GM12872 (cell line): ENCODE results near the gene LGALS14.

Source experiments
- CTCF ChIP-seq: IDR thresholded peaks from 3 replicates; pipeline ENCODE4 v1.5.1; 2011; ENCODE audit warnings: low read depth, mild to moderate bottlenecking, low read length, moderate library complexity; ENCODE audit not compliant: insufficient read depth

LGALS14 gene

GRCh38 chr19:39738814-39739213 lies 34.5 kb downstream of the LGALS14 start:
- TF ChIP-seq CTCF = no peak

- no peak for TF ChIP-seq CTCF
Measured at GRCh38 chr19:39740395-39740794, 36.1 kb downstream of the LGALS14 start.

GRCh38 chr19:39745643-39746042 lies 41.4 kb downstream of the LGALS14 start:
- no peak for TF ChIP-seq CTCF

- TF ChIP-seq CTCF = 0 out of 3 replicates have a peak, but pooled peaks have one; percentile 20
Measured at GRCh38 chr19:39746836-39747529, 42.7 kb downstream of the LGALS14 start.

GRCh38 chr19:39749981-39750380 lies 45.7 kb downstream of the LGALS14 start:
- no peak for TF ChIP-seq CTCF

- TF ChIP-seq CTCF = no peak
Measured at GRCh38 chr19:39752390-39752789, 48.1 kb downstream of the LGALS14 start.

GRCh38 chr19:39752795-39753194 lies 48.5 kb downstream of the LGALS14 start:
- no peak for TF ChIP-seq CTCF
